Measurements from ENCODE around the gene GPA33. TPM values are rescaled to one million over a fixed set of nuclear protein-coding genes. Genes with fewer than 3 reads are reported as not detected.

The GPA33 gene
- total and polyA plus RNA-seq, 2 donors from 2014 or later = 0.28 TPM; not detected in 1

- FAIRE-seq = no peak
These were observed 30.4 kb downstream of the GPA33 start for GRCh38 chr1:167059809-167060107.

GRCh38 chr1:167059045-167059808 lies 30.9 kb downstream of the GPA33 start:
- H3K9me3 ChIP-seq (ENCODE audit: control insufficient read depth in 2 of 3, insufficient read depth in 1 of 3, low read length in 3 of 3) = no peaks in the 10 kb centered on the region
- peak overlapping the region in 1 of 3 donors; percentile 2 for H3K4me3 ChIP-seq (ENCODE audit: low read length in 3 of 3)
- H3K27ac ChIP-seq (ENCODE audit: low read depth in 2 of 2, low read length in 2 of 2) = no peak overlapping the region
- H3K36me3 ChIP-seq (ENCODE audit: control insufficient read depth in 2 of 3, insufficient read depth in 3 of 3, low read length in 3 of 3) = no peaks in the 10 kb centered on the region
- DNase-seq = peak in 4 of 5 donors; percentile 80 to 84 (median 82)
- no peaks in the 10 kb centered on the region for H3K4me1 ChIP-seq (ENCODE audit: control insufficient read depth in 2 of 3, insufficient read depth in 2 of 3, low read depth in 1 of 3, low read length in 3 of 3)
- FAIRE-seq = no peak
- TF ChIP-seq CTCF (IDR thresholded peaks at IDR 0.05; ENCODE audit: borderline replicate concordance, extremely low read depth, insufficient read depth) = peak; percentile 94
- intact Hi-C loops (cut with DNase I) = loop anchor here (10.0 kb wide), 1 partner anchor 144 kb away; no protein-coding TSS in a partner anchor
- H3K27me3 ChIP-seq (ENCODE audit: control insufficient read depth, insufficient read depth, low read length) = no peaks in the 10 kb centered on the region
- no peak overlapping the region for H3K9ac ChIP-seq (ENCODE audit: low read length in 3 of 3)

More at GRCh38 chr1:167059809-167060107, 30.4 kb downstream of the GPA33 start:
- Histone ChIP-seq H3K4me1 (ENCODE audit: control insufficient read depth in 2 of 3, insufficient read depth in 2 of 3, low read depth in 1 of 3, low read length in 3 of 3) (no peaks in the 10 kb centered on the region), H3K4me3 (ENCODE audit: low read length in 3 of 3) (no peak overlapping the region), H3K27ac (ENCODE audit: low read depth in 2 of 2, low read length in 2 of 2) (no peak overlapping the region), H3K27me3 (ENCODE audit: control insufficient read depth, insufficient read depth, low read length) (no peaks in the 10 kb centered on the region), H3K9me3 (ENCODE audit: control insufficient read depth in 2 of 3, insufficient read depth in 1 of 3, low read length in 3 of 3) (no peaks in the 10 kb centered on the region), H3K36me3 (ENCODE audit: control insufficient read depth in 2 of 3, insufficient read depth in 3 of 3, low read length in 3 of 3) (no peaks in the 10 kb centered on the region), H3K9ac (ENCODE audit: low read length in 3 of 3) (no peak overlapping the region)
- TF ChIP-seq CTCF (IDR thresholded peaks at IDR 0.05; ENCODE audit: borderline replicate concordance, extremely low read depth, insufficient read depth) = no peak
- intact Hi-C loops (cut with DNase I) = loop anchor here (10.0 kb wide), 2 partner anchors 145 to 385 kb away; no protein-coding TSS in a partner anchor
- DNase-seq = no peak

DNA sequence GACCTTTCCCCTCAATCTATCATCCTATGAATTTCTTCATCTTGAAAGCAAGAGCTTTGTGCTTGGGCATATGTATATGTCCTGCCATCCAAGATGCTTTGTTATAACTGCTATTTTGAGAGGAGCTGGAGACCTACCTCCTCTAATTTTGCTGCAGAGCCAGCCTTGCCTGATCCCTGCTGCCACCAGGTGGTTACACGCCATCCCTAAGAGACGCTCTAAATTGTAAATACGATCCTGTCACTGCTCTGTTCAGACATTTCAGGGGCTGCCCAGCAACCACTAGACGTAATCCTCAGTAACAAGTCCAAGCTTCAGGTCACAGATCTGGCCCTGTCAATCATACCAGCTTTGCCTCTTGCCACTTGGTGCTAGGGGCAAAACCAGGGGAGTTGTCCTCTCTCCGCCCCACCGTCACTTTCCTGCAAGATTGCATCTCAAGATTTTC lies 32.9 kb downstream of the GPA33 start:
- H3K9me3 ChIP-seq (ENCODE audit: control insufficient read depth in 2 of 3, insufficient read depth in 1 of 3, low read length in 3 of 3) = no peaks in the 10 kb centered on the region
- H3K27me3 ChIP-seq (ENCODE audit: control insufficient read depth, insufficient read depth, low read length) = no peaks in the 10 kb centered on the region
- FAIRE-seq = no peak
- no peak overlapping the region for H3K4me3 ChIP-seq (ENCODE audit: low read length in 3 of 3)
- no peak overlapping the region for H3K27ac ChIP-seq (ENCODE audit: low read depth in 2 of 2, low read length in 2 of 2)
- no peak overlapping the region for H3K9ac ChIP-seq (ENCODE audit: low read length in 3 of 3)
- no peaks in the 10 kb centered on the region for H3K36me3 ChIP-seq (ENCODE audit: control insufficient read depth in 2 of 3, insufficient read depth in 3 of 3, low read length in 3 of 3)
- peak; percentile 72 for TF ChIP-seq CTCF (IDR thresholded peaks at IDR 0.05; ENCODE audit: borderline replicate concordance, extremely low read depth, insufficient read depth)
- intact Hi-C loops (cut with DNase I) = loop anchor here (10.0 kb wide), 1 partner anchor 142 kb away; no protein-coding TSS in a partner anchor
- no peaks in the 10 kb centered on the region for H3K4me1 ChIP-seq (ENCODE audit: control insufficient read depth in 2 of 3, insufficient read depth in 2 of 3, low read depth in 1 of 3, low read length in 3 of 3)
- peak in 4 of 5 donors; percentile 65 to 88 (median 80) for DNase-seq

Data from kidney (tissue), 14 donors.